HCT116 (cell line): ENCODE results near the gene AFP.

ENCODE experiments used
- CBX3 ChIP-seq: IDR thresholded peaks from 2 replicates; pipeline ENCODE4 v1.6.1; 2012; ENCODE audit warnings: low read depth
- EZH2 ChIP-seq: fragments of 200-600 bp; sonication (generic); IDR thresholded peaks from 2 replicates; pipeline ENCODE4 v1.6.1; 2017; ENCODE audit warnings: antibody characterized with exemption, mixed run types
- MAX ChIP-seq: IDR thresholded peaks from 2 replicates; pipeline ENCODE4 v1.6.1; 2012
- POLR2A ChIP-seq: IDR thresholded peaks from 2 replicates; pipeline ENCODE4 v1.7.0; 2011; ENCODE audit warnings: borderline replicate concordance; ENCODE audit not compliant: insufficient read depth, insufficient read length; ENCODE audit errors: extremely low read depth
- POLR2AphosphoS5 ChIP-seq: IDR thresholded peaks from 2 replicates; pipeline ENCODE4 v1.6.1; 2011; ENCODE audit warnings: mild to moderate bottlenecking, low read depth, low read length, moderate library complexity
- RAD21 ChIP-seq: IDR thresholded peaks from 2 replicates; pipeline ENCODE4 v1.6.1; 2012; ENCODE audit warnings: low read depth, mild to moderate bottlenecking
- SIN3A ChIP-seq: IDR thresholded peaks from 2 replicates; pipeline ENCODE4 v1.6.1; 2012; ENCODE audit warnings: low read depth
- SP1 ChIP-seq: IDR thresholded peaks from 2 replicates; pipeline ENCODE4 v1.6.1; 2012; ENCODE audit warnings: low read depth
- TF ChIP-seq, protein P1 (sequence below), 3 experiments: fragments of 200-600 bp in 1 of 3; sonication (generic) in 1 of 3; IDR thresholded peaks in 2 of 3; conservative IDR thresholded peaks in 1 of 3; 2 replicates each; pipeline ENCODE4 v1.5.1; 2012 to 2017; ENCODE audit warnings: low read depth in 2 of 3, low read length in 2 of 3, antibody characterized with exemption in 1 of 3, borderline replicate concordance in 1 of 3, control low read depth in 1 of 3, mild to moderate bottlenecking in 1 of 3, mixed read lengths in 1 of 3, mixed run types in 1 of 3, moderate library complexity in 1 of 3; ENCODE audit not compliant: insufficient read depth in 1 of 3
- TF ChIP-seq, protein P2 (sequence below): IDR thresholded peaks from 2 replicates; pipeline ENCODE4 v1.6.1; 2012; ENCODE audit warnings: low read depth

- TF ChIP-seq, protein P1, sequence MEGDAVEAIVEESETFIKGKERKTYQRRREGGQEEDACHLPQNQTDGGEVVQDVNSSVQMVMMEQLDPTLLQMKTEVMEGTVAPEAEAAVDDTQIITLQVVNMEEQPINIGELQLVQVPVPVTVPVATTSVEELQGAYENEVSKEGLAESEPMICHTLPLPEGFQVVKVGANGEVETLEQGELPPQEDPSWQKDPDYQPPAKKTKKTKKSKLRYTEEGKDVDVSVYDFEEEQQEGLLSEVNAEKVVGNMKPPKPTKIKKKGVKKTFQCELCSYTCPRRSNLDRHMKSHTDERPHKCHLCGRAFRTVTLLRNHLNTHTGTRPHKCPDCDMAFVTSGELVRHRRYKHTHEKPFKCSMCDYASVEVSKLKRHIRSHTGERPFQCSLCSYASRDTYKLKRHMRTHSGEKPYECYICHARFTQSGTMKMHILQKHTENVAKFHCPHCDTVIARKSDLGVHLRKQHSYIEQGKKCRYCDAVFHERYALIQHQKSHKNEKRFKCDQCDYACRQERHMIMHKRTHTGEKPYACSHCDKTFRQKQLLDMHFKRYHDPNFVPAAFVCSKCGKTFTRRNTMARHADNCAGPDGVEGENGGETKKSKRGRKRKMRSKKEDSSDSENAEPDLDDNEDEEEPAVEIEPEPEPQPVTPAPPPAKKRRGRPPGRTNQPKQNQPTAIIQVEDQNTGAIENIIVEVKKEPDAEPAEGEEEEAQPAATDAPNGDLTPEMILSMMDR (IDR thresholded peaks at IDR 0.05 in 2 of 3, conservative IDR thresholded peaks at IDR 0.05 in 1 of 3; ENCODE audit: borderline replicate concordance in 1 of 3, insufficient read depth in 1 of 3, low read depth in 2 of 3, low read length in 2 of 3) = no peak
- no peak for TF ChIP-seq MAX
- no peak for TF ChIP-seq RAD21
- TF ChIP-seq, protein P2, sequence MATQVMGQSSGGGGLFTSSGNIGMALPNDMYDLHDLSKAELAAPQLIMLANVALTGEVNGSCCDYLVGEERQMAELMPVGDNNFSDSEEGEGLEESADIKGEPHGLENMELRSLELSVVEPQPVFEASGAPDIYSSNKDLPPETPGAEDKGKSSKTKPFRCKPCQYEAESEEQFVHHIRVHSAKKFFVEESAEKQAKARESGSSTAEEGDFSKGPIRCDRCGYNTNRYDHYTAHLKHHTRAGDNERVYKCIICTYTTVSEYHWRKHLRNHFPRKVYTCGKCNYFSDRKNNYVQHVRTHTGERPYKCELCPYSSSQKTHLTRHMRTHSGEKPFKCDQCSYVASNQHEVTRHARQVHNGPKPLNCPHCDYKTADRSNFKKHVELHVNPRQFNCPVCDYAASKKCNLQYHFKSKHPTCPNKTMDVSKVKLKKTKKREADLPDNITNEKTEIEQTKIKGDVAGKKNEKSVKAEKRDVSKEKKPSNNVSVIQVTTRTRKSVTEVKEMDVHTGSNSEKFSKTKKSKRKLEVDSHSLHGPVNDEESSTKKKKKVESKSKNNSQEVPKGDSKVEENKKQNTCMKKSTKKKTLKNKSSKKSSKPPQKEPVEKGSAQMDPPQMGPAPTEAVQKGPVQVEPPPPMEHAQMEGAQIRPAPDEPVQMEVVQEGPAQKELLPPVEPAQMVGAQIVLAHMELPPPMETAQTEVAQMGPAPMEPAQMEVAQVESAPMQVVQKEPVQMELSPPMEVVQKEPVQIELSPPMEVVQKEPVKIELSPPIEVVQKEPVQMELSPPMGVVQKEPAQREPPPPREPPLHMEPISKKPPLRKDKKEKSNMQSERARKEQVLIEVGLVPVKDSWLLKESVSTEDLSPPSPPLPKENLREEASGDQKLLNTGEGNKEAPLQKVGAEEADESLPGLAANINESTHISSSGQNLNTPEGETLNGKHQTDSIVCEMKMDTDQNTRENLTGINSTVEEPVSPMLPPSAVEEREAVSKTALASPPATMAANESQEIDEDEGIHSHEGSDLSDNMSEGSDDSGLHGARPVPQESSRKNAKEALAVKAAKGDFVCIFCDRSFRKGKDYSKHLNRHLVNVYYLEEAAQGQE = no peak
- TF ChIP-seq POLR2AphosphoS5 = no peak
- no peak for TF ChIP-seq POLR2A
- TF ChIP-seq SP1 = no peak
- no peak for TF ChIP-seq CBX3
- TF ChIP-seq EZH2 = no peak
- TF ChIP-seq SIN3A = no peak
Observed at GRCh38 chr4:73423184-73423583, 12.8 kb upstream of the AFP start.
